ENCODE data around the gene ALK. TPM values are rescaled to one million over a fixed set of nuclear protein-coding genes. Genes with fewer than 3 reads are reported as not detected.

ALK gene
- total and polyA plus RNA-seq, 10 of the 15 experiments (the other 5 are each of a cell fraction or from before 2014, with no cell fraction given): 0.11 TPM; not detected in 9

DNA sequence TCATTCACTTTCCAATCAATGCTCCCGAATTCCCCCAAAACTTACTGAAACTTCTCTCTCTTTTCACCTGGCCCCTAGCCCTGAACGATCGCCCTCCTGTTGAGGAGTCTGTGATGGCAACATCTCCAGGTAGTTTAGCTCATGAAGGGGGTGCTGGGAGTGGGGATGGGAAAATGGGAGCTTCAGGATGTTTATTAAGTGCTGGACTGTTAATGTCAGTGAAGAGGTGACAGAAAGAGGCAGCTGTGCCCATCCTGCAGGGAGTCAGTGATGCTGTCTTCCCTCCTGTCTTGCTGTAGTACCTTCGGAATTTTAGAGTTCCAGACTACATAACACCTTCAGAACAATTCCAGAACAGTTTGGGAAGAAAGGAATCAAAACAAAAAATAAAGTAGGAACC is 308.8 kb downstream of the ALK start:
- Histone ChIP-seq H3K27me3 (replicated peaks in 1 of 2; ENCODE audit: control insufficient read depth in 2 of 2, insufficient read depth in 2 of 2, low read length in 1 of 2) (no peaks in the 10 kb centered on the region; a peak in 2 of 4 replicates), H3K36me3 (ENCODE audit: control insufficient read depth in 2 of 2, insufficient read depth in 2 of 2, low read length in 1 of 2) (no peaks in the 10 kb centered on the region), H4K20me1 (ENCODE audit: control insufficient read depth, insufficient read depth) (no peaks in the 10 kb centered on the region), H3K4me2 (ENCODE audit: control insufficient read depth, insufficient read depth) (no peak overlapping the region), H3K27ac (ENCODE audit: control insufficient read depth, insufficient read depth) (no peak overlapping the region), H3K4me3 (no peak overlapping the region), H3K79me2 (ENCODE audit: control insufficient read depth, insufficient read depth, low read length) (no peaks in the 10 kb centered on the region), H3K4me1 (ENCODE audit: control insufficient read depth, insufficient read depth, low read length) (no peaks in the 10 kb centered on the region), H3K9me3 (replicated peaks; ENCODE audit: control insufficient read depth, insufficient read depth, low read length) (no peaks in the 10 kb centered on the region; the same call in 2 of the 3 replicates), H3K9ac (ENCODE audit: control insufficient read depth, insufficient read depth, low read length) (no peak overlapping the region), H2AFZ (ENCODE audit: control insufficient read depth, low read depth, low read length) (no peak overlapping the region)
- in situ Hi-C loops (cut with MboI): no loop called here
- RAD21 ChIA-PET (ENCODE audit: unreplicated experiment): no interaction called here
- 12% methylated on average over 4 of the region's 4 CpGs for WGBS (ENCODE audit: insufficient coverage, insufficient replicate concordance, low lambda C conversion rate, missing lambda C conversion rate)
- ATAC-seq (no peak), FAIRE-seq (no peak), DNase-seq (ENCODE audit: low read depth, low spot score) (no peak)
- POLR2A ChIA-PET: no interaction called here
- no TSS peak for BruUV-seq (replicated peaks)
- CTCF ChIA-PET: no interaction called here
- intact Hi-C loops (cut with micrococcal nuclease; ENCODE audit: unreplicated experiment): no loop called here
- TF ChIP-seq SMAD5 (IDR thresholded peaks at IDR 0.05; ENCODE audit: low read depth) (no peak), RFX5 (IDR thresholded peaks at IDR 0.05; ENCODE audit: low read depth, low read length) (no peak), EZH2 (IDR thresholded peaks at IDR 0.05; ENCODE audit: borderline replicate concordance, control insufficient read depth, low read depth, low read length) (no peak)
- SMC1A ChIA-PET (ENCODE audit: uncharacterized antibody, unreplicated experiment): no interaction called here

DNA sequence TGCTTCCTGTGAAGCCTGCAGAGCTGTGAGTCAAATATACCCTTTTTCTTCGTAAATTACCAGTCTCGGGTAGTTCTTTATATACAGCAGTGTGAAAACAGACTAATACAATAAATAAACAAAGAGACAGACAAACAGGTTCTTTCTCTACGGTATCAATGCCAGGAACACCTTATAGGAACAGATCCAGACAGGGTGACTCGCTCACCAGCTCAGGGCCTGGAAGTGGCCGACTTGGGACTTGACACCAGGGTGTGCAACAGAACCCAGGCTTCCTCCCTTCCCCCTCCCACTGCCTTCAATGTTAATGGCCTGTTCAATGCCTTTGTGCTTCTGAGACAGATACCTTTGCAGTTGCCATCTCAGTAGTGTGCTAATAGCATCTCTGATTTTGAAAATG is 309.5 kb downstream of the ALK start:
- intact Hi-C loops (cut with micrococcal nuclease; ENCODE audit: unreplicated experiment): no loop called here
- TF ChIP-seq CBX5 (IDR thresholded peaks at IDR 0.05; ENCODE audit: low read depth): no peak
- no peak for TF ChIP-seq PAX8 (IDR thresholded peaks at IDR 0.05)
- TF ChIP-seq, protein P1, sequence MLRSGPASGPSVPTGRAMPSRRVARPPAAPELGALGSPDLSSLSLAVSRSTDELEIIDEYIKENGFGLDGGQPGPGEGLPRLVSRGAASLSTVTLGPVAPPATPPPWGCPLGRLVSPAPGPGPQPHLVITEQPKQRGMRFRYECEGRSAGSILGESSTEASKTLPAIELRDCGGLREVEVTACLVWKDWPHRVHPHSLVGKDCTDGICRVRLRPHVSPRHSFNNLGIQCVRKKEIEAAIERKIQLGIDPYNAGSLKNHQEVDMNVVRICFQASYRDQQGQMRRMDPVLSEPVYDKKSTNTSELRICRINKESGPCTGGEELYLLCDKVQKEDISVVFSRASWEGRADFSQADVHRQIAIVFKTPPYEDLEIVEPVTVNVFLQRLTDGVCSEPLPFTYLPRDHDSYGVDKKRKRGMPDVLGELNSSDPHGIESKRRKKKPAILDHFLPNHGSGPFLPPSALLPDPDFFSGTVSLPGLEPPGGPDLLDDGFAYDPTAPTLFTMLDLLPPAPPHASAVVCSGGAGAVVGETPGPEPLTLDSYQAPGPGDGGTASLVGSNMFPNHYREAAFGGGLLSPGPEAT (IDR thresholded peaks at IDR 0.05; ENCODE audit: low read depth): no peak
- TF ChIP-seq, protein P2, sequence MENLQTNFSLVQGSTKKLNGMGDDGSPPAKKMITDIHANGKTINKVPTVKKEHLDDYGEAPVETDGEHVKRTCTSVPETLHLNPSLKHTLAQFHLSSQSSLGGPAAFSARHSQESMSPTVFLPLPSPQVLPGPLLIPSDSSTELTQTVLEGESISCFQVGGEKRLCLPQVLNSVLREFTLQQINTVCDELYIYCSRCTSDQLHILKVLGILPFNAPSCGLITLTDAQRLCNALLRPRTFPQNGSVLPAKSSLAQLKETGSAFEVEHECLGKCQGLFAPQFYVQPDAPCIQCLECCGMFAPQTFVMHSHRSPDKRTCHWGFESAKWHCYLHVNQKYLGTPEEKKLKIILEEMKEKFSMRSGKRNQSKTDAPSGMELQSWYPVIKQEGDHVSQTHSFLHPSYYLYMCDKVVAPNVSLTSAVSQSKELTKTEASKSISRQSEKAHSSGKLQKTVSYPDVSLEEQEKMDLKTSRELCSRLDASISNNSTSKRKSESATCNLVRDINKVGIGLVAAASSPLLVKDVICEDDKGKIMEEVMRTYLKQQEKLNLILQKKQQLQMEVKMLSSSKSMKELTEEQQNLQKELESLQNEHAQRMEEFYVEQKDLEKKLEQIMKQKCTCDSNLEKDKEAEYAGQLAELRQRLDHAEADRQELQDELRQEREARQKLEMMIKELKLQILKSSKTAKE (IDR thresholded peaks at IDR 0.05; ENCODE audit: low read depth, poor library complexity, severe bottlenecking): no peak
- no peak for TF ChIP-seq STAT3 (IDR thresholded peaks at IDR 0.05; ENCODE audit: low read depth, low read length)
- no peak for TF ChIP-seq ZNF217 (IDR thresholded peaks at IDR 0.05)
- no peak for TF ChIP-seq BMI1 (IDR thresholded peaks at IDR 0.05; ENCODE audit: borderline replicate concordance)
- no peak for TF ChIP-seq TCF12 (IDR thresholded peaks at IDR 0.05; ENCODE audit: low read depth, low read length)
- no peak for TF ChIP-seq NFYB (IDR thresholded peaks at IDR 0.05; ENCODE audit: insufficient read depth, low read depth, low read length)

More for the DNA sequence above, 309.5 kb downstream of the ALK start:
- ChIA-PET POLR2A (no interaction called here), RAD21 (ENCODE audit: unreplicated experiment) (no interaction called here), CTCF (no interaction called here), SMC1A (ENCODE audit: uncharacterized antibody, unreplicated experiment) (no interaction called here)
- H3K36me3 ChIP-seq (ENCODE audit: control insufficient read depth in 2 of 2, insufficient read depth in 2 of 2, low read length in 1 of 2): no peaks in the 10 kb centered on the region
- no peaks in the 10 kb centered on the region for H3K4me1 ChIP-seq (ENCODE audit: control insufficient read depth, insufficient read depth, low read length)
- no peak overlapping the region for H2AFZ ChIP-seq (ENCODE audit: control insufficient read depth, low read depth, low read length)
- no peaks in the 10 kb centered on the region; the same call in 2 of the 3 replicates for H3K9me3 ChIP-seq (replicated peaks; ENCODE audit: control insufficient read depth, insufficient read depth, low read length)
- no peaks in the 10 kb centered on the region for H3K79me2 ChIP-seq (ENCODE audit: control insufficient read depth, insufficient read depth, low read length)
- ATAC-seq (no peak), DNase-seq (ENCODE audit: low read depth, low spot score) (no peak), FAIRE-seq (no peak)
- no peak overlapping the region for H3K4me2 ChIP-seq (ENCODE audit: control insufficient read depth, insufficient read depth)
- 29% methylated on average over 5 of the region's 5 CpGs for WGBS (ENCODE audit: insufficient coverage, insufficient replicate concordance, low lambda C conversion rate, missing lambda C conversion rate)
- in situ Hi-C loops (cut with MboI): no loop called here
- no peak overlapping the region for H3K27ac ChIP-seq (ENCODE audit: control insufficient read depth, insufficient read depth)
- H4K20me1 ChIP-seq (ENCODE audit: control insufficient read depth, insufficient read depth): no peaks in the 10 kb centered on the region
- no peaks in the 10 kb centered on the region; a peak in 2 of 4 replicates for H3K27me3 ChIP-seq (replicated peaks in 1 of 2; ENCODE audit: control insufficient read depth in 2 of 2, insufficient read depth in 2 of 2, low read length in 1 of 2)
- no peak overlapping the region for H3K9ac ChIP-seq (ENCODE audit: control insufficient read depth, insufficient read depth, low read length)
- no peak overlapping the region for H3K4me3 ChIP-seq
- BruUV-seq (replicated peaks): no TSS peak

All from GM12878 (cell line).